HepG2 (cell line): Measurements from ENCODE around the gene TP53TG5. TPM values are rescaled to one million over a fixed set of nuclear protein-coding genes. Genes with fewer than 3 reads are reported as not detected.
A peak's percentile ranks its signal among the peaks of the same experiment; 100 is the strongest.

ENCODE experiments used
- BRCA1 ChIP-seq: sonication (generic); formaldehyde crosslinking; IDR thresholded peaks from 2 replicates; pipeline ENCODE4 v1.4.0; 2020; ENCODE audit warnings: missing genetic modification reagents
- MAFG ChIP-seq: sonication (generic); formaldehyde crosslinking; IDR thresholded peaks from 2 replicates; pipeline ENCODE4 v1.5.1; 2020; ENCODE audit warnings: mild to moderate bottlenecking, missing genetic modification reagents
- MED1 ChIP-seq: sonication (generic); formaldehyde crosslinking; IDR thresholded peaks from 2 replicates; pipeline ENCODE4 v1.4.0; 2020; ENCODE audit warnings: missing genetic modification reagents
- MTA3 ChIP-seq: sonication (generic); formaldehyde crosslinking; IDR thresholded peaks from 2 replicates; pipeline ENCODE4 v1.4.0; 2020; ENCODE audit warnings: missing genetic modification reagents
- NR2F1 ChIP-seq, 2 experiments: fragments of 450-650 bp in 1 of 2; formaldehyde crosslinking in 1 of 2; IDR thresholded peaks; 2 replicates each; pipeline versions ENCODE4 v1.5.0 to v1.6.1; 2016 to 2020; ENCODE audit warnings: mild to moderate bottlenecking in 1 of 2, missing compliant biosample characterization in 1 of 2, missing genetic modification reagents in 1 of 2, moderate library complexity in 1 of 2
- POGK ChIP-seq: sonication (generic); formaldehyde crosslinking; conservative IDR thresholded peaks from 2 replicates; pipeline ENCODE4 v1.8.0; 2022; ENCODE audit warnings: mild to moderate bottlenecking, moderate library complexity, missing genetic modification reagents
- SRF ChIP-seq: IDR thresholded peaks from 2 replicates; pipeline ENCODE4 v1.6.1; 2011; ENCODE audit warnings: mild to moderate bottlenecking, low read depth, low read length, moderate library complexity
- ZEB1 ChIP-seq: IDR thresholded peaks from 2 replicates; pipeline ENCODE4 v1.6.1; 2012; ENCODE audit warnings: mild to moderate bottlenecking, low read depth, inconsistent platforms; ENCODE audit not compliant: insufficient replicate concordance
- ZNF260 ChIP-seq: sonication (generic); formaldehyde crosslinking; IDR thresholded peaks from 2 replicates; pipeline ENCODE4 v1.4.0; 2020; ENCODE audit warnings: missing genetic modification reagents, low read depth, mild to moderate bottlenecking, borderline replicate concordance
- ZNF83 ChIP-seq: sonication (generic); formaldehyde crosslinking; IDR thresholded peaks from 2 replicates; pipeline ENCODE4 v1.4.0; 2020; ENCODE audit warnings: missing genetic modification reagents, mild to moderate bottlenecking, borderline replicate concordance
- ZNF891 ChIP-seq: sonication (generic); formaldehyde crosslinking; IDR thresholded peaks from 2 replicates; pipeline ENCODE4 v1.5.0; 2020; ENCODE audit warnings: mild to moderate bottlenecking, missing genetic modification reagents
- polyA plus RNA-seq, 8 experiments: library from polyadenylated mRNA; depleted of rRNA in 3 of 8; stranded (reverse) in 7 of 8; unstranded in 1 of 8; fragments of >200 nt; fragmentation: Illumina TruSeq in 4 of 8; extraction: Trizol in 4 of 8; gene quantifications; 2 replicates each; pipeline versions ENCODE4 v1.2.1 to v1.2.3, GENCODE V29; 2011 to 2016; ENCODE audit warnings: low read depth in 4 of 8, missing spikeins in 1 of 8, mixed read lengths in 1 of 8; ENCODE audit not compliant: insufficient read depth in 1 of 8
- total RNA-seq, 5 experiments: library from RNA; depleted of rRNA; stranded (reverse); fragments of >200 nt; fragmentation: Illumina TruSeq; extraction: Trizol; gene quantifications; 2 replicates each; pipeline ENCODE4 v1.2.3, GENCODE V29; 2016; ENCODE audit warnings: low read depth in 1 of 5
- TF ChIP-seq, protein P1 (sequence below): sonication (generic); formaldehyde crosslinking; IDR thresholded peaks from 2 replicates; pipeline ENCODE4 v1.5.1; 2020; ENCODE audit warnings: mild to moderate bottlenecking, missing genetic modification reagents
- TF ChIP-seq, protein P2 (sequence below): sonication (generic); formaldehyde crosslinking; IDR thresholded peaks from 2 replicates; pipeline ENCODE4 v1.4.0; 2020; ENCODE audit warnings: missing genetic modification reagents, mild to moderate bottlenecking, borderline replicate concordance
- TF ChIP-seq, protein P3 (sequence below): sonication (generic); formaldehyde crosslinking; IDR thresholded peaks from 2 replicates; pipeline ENCODE4 v1.4.0; 2020; ENCODE audit warnings: missing genetic modification reagents
- TF ChIP-seq, protein P4 (sequence below): sonication (generic); formaldehyde crosslinking; IDR thresholded peaks from 2 replicates; pipeline ENCODE4 v1.5.0; 2020; ENCODE audit warnings: missing genetic modification reagents

TP53TG5 gene
- total and polyA plus RNA-seq, 2 of the 13 experiments (the other 11 are each of a cell fraction or from before 2014, with no cell fraction given): 0.11 TPM; not detected in 1

- TF ChIP-seq, protein P1, sequence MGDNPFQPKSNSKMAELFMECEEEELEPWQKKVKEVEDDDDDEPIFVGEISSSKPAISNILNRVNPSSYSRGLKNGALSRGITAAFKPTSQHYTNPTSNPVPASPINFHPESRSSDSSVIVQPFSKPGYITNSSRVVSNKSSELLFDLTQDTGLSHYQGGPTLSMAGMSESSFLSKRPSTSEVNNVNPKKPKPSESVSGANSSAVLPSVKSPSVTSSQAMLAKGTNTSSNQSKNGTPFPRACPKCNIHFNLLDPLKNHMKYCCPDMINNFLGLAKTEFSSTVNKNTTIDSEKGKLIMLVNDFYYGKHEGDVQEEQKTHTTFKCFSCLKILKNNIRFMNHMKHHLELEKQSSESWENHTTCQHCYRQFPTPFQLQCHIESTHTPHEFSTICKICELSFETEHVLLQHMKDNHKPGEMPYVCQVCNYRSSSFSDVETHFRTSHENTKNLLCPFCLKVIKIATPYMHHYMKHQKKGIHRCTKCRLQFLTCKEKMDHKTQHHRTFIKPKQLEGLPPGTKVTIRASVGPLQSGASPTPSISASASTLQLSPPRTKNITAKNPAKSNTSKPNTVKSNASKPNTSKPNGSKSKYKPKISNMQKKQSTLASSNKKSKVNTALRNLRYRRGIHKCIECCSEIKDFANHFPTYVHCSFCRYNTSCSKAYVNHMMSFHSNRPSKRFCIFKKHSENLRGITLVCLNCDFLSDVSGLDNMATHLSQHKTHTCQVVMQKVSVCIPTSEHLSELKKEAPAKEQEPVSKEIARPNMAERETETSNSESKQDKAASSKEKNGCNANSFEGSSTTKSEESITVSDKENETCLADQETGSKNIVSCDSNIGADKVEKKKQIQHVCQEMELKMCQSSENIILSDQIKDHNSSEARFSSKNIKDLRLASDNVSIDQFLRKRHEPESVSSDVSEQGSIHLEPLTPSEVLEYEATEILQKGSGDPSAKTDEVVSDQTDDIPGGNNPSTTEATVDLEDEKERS (CRISPR knock-in tag): peak; percentile 79
- TF ChIP-seq ZNF83 (CRISPR knock-in tag): no peak
- TF ChIP-seq SRF: no peak
- peak; percentile 51 to 66; a peak in 3 of 4 replicates for TF ChIP-seq NR2F1 (CRISPR knock-in tag; IDR thresholded peaks at IDR 0.05)
- TF ChIP-seq ZNF891 (CRISPR knock-in tag): no peak
- TF ChIP-seq, protein P2, sequence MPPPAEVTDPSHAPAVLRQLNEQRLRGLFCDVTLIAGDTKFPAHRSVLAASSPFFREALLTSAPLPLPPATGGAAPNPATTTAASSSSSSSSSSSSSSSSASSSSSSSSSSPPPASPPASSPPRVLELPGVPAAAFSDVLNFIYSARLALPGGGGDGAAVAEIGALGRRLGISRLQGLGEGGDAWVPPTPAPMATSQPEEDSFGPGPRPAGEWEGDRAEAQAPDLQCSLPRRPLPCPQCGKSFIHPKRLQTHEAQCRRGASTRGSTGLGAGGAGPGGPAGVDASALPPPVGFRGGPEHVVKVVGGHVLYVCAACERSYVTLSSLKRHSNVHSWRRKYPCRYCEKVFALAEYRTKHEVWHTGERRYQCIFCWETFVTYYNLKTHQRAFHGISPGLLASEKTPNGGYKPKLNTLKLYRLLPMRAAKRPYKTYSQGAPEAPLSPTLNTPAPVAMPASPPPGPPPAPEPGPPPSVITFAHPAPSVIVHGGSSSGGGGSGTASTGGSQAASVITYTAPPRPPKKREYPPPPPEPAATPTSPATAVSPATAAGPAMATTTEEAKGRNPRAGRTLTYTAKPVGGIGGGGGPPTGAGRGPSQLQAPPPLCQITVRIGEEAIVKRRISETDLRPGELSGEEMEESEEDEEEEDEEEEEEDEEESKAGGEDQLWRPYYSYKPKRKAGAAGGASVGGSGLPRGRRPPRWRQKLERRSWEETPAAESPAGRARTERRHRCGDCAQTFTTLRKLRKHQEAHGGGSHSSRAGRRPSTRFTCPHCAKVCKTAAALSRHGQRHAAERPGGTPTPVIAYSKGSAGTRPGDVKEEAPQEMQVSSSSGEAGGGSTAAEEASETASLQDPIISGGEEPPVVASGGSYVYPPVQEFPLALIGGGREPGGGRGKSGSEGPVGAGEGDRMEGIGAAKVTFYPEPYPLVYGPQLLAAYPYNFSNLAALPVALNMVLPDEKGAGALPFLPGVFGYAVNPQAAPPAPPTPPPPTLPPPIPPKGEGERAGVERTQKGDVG (CRISPR knock-in tag): no peak
- TF ChIP-seq MED1 (CRISPR knock-in tag): peak; percentile 85
- TF ChIP-seq, protein P3, sequence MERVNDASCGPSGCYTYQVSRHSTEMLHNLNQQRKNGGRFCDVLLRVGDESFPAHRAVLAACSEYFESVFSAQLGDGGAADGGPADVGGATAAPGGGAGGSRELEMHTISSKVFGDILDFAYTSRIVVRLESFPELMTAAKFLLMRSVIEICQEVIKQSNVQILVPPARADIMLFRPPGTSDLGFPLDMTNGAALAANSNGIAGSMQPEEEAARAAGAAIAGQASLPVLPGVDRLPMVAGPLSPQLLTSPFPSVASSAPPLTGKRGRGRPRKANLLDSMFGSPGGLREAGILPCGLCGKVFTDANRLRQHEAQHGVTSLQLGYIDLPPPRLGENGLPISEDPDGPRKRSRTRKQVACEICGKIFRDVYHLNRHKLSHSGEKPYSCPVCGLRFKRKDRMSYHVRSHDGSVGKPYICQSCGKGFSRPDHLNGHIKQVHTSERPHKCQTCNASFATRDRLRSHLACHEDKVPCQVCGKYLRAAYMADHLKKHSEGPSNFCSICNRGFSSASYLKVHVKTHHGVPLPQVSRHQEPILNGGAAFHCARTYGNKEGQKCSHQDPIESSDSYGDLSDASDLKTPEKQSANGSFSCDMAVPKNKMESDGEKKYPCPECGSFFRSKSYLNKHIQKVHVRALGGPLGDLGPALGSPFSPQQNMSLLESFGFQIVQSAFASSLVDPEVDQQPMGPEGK (CRISPR knock-in tag): peak; percentile 65
- TF ChIP-seq MTA3 (CRISPR knock-in tag): no peak
- TF ChIP-seq ZNF260 (CRISPR knock-in tag): no peak
- TF ChIP-seq BRCA1 (CRISPR knock-in tag): peak; percentile 83; the same call in 1 of the 2 replicates
- no peak for TF ChIP-seq ZEB1
- peak; percentile 1 for TF ChIP-seq MAFG (CRISPR knock-in tag)
- TF ChIP-seq, protein P4, sequence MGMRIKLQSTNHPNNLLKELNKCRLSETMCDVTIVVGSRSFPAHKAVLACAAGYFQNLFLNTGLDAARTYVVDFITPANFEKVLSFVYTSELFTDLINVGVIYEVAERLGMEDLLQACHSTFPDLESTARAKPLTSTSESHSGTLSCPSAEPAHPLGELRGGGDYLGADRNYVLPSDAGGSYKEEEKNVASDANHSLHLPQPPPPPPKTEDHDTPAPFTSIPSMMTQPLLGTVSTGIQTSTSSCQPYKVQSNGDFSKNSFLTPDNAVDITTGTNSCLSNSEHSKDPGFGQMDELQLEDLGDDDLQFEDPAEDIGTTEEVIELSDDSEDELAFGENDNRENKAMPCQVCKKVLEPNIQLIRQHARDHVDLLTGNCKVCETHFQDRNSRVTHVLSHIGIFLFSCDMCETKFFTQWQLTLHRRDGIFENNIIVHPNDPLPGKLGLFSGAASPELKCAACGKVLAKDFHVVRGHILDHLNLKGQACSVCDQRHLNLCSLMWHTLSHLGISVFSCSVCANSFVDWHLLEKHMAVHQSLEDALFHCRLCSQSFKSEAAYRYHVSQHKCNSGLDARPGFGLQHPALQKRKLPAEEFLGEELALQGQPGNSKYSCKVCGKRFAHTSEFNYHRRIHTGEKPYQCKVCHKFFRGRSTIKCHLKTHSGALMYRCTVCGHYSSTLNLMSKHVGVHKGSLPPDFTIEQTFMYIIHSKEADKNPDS: no peak
- TF ChIP-seq POGK (CRISPR knock-in tag): no peak
These were observed 37.8 kb downstream of the TP53TG5 start (continued) for GRCh38 chr20:45340236-45340847.
